Measurements from ENCODE around the gene VANGL2.

GRCh38 chr1:160429125-160429561 is 28.8 kb downstream of the VANGL2 start:
- TF ChIP-seq ZNF121 (CRISPR knock-in tag; conservative IDR thresholded peaks at IDR 0.05) (no peak), CTCF (IDR thresholded peaks at IDR 0.05 in 2 of 3, conservative IDR thresholded peaks at IDR 0.05 in 1 of 3; ENCODE audit: insufficient read depth in 2 of 3, low read depth in 1 of 3, low read length in 3 of 3) (no peak), REST (IDR thresholded peaks at IDR 0.05; ENCODE audit: borderline replicate concordance) (no peak), REST (CRISPR knock-in tag; IDR thresholded peaks at IDR 0.05; ENCODE audit: low read depth) (no peak), SMC3 (conservative IDR thresholded peaks at IDR 0.05; ENCODE audit: insufficient read depth, low read depth, low read length) (no peak), CREB3L1 (IDR thresholded peaks at IDR 0.05; ENCODE audit: borderline replicate concordance, low read depth) (no peak), JUND (IDR thresholded peaks at IDR 0.05; ENCODE audit: borderline replicate concordance, low read depth, low read length) (no peak), JUND (tag; IDR thresholded peaks at IDR 0.05; ENCODE audit: borderline replicate concordance, low read depth, low read length) (no peak), IRF2 (CRISPR knock-in tag; IDR thresholded peaks at IDR 0.05) (no peak)

Measured in K562 (cell line).